PC-3 (cell line): ENCODE measurements around the gene PKP3.

Experiments used
- EZH2 ChIP-seq: fragments of 300-600 bp; sonication (generic); IDR thresholded peaks from one replicate; pipeline ENCODE4 v1.6.1; 2017; ENCODE audit warnings: antibody characterized with exemption, mild to moderate bottlenecking, low read length; ENCODE audit not compliant: unreplicated experiment
- TF ChIP-seq, protein P1 (sequence below): fragments of 300-600 bp; sonication (generic); conservative IDR thresholded peaks from 2 replicates; pipeline ENCODE4 v1.5.1; 2017; ENCODE audit warnings: antibody characterized with exemption, low read depth, mild to moderate bottlenecking, low read length

DNA sequence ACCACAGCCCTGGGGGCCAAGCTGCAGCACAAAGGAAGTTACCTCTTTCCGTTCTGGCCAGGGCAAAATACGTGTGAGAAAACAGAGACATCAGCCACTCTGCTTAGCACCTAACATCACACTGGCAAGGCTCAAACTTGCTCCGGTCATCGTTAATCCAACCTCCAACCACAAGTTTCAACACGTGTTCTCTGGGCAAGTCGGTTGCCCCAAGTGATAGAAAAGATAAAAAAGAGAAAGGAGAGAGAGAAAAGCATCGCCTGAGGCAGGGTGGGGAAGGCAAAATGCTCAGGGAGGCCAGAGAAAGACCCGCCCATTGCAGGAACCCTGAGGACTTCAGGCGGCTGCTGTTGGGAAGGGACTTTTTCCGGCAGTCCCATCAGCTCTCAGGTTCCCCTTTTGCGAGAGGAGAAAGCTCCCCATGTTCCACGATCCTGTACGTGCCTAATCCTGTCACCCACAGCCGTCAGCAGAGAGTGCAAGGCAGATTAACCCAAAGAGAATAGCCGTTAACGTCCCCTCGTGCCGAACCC is 43.2 kb upstream of the PKP3 start:
- TF ChIP-seq, protein P1, sequence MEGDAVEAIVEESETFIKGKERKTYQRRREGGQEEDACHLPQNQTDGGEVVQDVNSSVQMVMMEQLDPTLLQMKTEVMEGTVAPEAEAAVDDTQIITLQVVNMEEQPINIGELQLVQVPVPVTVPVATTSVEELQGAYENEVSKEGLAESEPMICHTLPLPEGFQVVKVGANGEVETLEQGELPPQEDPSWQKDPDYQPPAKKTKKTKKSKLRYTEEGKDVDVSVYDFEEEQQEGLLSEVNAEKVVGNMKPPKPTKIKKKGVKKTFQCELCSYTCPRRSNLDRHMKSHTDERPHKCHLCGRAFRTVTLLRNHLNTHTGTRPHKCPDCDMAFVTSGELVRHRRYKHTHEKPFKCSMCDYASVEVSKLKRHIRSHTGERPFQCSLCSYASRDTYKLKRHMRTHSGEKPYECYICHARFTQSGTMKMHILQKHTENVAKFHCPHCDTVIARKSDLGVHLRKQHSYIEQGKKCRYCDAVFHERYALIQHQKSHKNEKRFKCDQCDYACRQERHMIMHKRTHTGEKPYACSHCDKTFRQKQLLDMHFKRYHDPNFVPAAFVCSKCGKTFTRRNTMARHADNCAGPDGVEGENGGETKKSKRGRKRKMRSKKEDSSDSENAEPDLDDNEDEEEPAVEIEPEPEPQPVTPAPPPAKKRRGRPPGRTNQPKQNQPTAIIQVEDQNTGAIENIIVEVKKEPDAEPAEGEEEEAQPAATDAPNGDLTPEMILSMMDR = no peak
- no peak for TF ChIP-seq EZH2
